ENCODE results near the gene SNX14. TPM values are rescaled to one million over a fixed set of nuclear protein-coding genes. Genes with fewer than 3 reads are reported as not detected.
"Not testable (repeated sequence)": the region's sequence is repeated elsewhere in the genome, so short reads cannot be mapped to it uniquely, and the experiment has no call there.

Gene SNX14
- total RNA-seq, 1 experiment from 2014 or later: 79.4 TPM

GRCh38 chr6:85547719-85548118, 45.9 kb downstream of the SNX14 start:
- in situ Hi-C loops (cut with HindIII; ENCODE audit: low sequenced_read_pairs): no loop called here
- no peak for DNase-seq (ENCODE audit: low spot score)

DNA sequence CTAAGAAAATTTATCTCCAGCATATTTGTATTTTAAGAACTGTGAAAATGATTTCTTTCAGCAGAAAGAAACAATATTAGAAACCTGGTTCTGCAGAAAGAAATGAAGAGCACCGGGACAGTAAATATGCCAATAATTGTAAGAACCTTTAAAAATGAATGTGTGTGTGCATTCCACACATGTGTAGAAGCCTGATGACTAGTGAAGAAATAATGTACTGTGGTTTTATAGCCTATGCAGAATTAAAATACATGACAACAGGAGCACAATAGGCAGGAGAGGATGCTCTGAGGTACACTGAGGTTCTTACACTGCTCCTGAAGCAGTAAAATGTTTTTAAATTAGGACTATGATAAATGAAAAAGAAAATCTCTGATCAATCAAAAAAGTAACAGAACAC, 48.9 kb downstream of the SNX14 start:
- in situ Hi-C loops (cut with HindIII; ENCODE audit: low sequenced_read_pairs): no loop called here
- DNase-seq (ENCODE audit: low spot score): no peak

GRCh38 chr6:85537055-85537494, 56.6 kb downstream of the SNX14 start:
- DNase-seq (ENCODE audit: low spot score): peak; percentile 16
- in situ Hi-C loops (cut with HindIII; ENCODE audit: low sequenced_read_pairs): no loop called here

- in situ Hi-C loops (cut with HindIII; ENCODE audit: low sequenced_read_pairs); DNase-seq (ENCODE audit: low spot score): not testable (repeated sequence)
Observed at GRCh38 chr6:85524281-85524680, 69.4 kb downstream of the SNX14 start.

DNA sequence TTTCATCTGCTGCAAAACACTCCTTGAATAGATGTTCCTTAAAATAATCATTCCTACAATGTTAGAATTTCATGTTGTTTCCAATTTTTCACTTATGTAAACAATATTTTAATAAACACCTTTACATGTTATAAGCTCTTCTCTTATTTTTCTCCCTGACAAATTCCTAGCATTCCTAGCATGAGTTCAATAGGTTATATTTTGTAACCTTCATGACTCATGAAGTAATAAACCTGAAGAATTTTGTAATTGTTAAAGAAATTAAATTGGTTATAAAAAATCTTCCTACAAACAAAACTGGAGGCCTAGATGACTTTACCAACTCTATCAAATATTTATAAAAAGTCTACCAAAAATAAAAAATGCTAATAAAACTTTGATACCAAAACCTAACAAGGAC, 77.5 kb downstream of the SNX14 start:
- DNase-seq (ENCODE audit: low spot score): no peak
- in situ Hi-C loops (cut with HindIII; ENCODE audit: low sequenced_read_pairs): no loop called here

GRCh38 chr6:85506441-85507093, 87.1 kb downstream of the SNX14 start:
- in situ Hi-C loops (cut with HindIII; ENCODE audit: low sequenced_read_pairs): no loop called here
- DNase-seq (ENCODE audit: low spot score): no peak

- in situ Hi-C loops (cut with HindIII; ENCODE audit: low sequenced_read_pairs): no loop called here
- DNase-seq (ENCODE audit: low spot score): peak; percentile 13
Observed at GRCh38 chr6:85498596-85499258, 94.9 kb downstream of the SNX14 start.

- DNase-seq (ENCODE audit: low spot score): no peak
- in situ Hi-C loops (cut with HindIII; ENCODE audit: low sequenced_read_pairs): no loop called here
Observed at GRCh38 chr6:85496856-85497255, 96.8 kb downstream of the SNX14 start.

GRCh38 chr6:85496009-85496579, 97.6 kb downstream of the SNX14 start:
- in situ Hi-C loops (cut with HindIII; ENCODE audit: low sequenced_read_pairs): no loop called here
- DNase-seq (ENCODE audit: low spot score): no peak

DNA sequence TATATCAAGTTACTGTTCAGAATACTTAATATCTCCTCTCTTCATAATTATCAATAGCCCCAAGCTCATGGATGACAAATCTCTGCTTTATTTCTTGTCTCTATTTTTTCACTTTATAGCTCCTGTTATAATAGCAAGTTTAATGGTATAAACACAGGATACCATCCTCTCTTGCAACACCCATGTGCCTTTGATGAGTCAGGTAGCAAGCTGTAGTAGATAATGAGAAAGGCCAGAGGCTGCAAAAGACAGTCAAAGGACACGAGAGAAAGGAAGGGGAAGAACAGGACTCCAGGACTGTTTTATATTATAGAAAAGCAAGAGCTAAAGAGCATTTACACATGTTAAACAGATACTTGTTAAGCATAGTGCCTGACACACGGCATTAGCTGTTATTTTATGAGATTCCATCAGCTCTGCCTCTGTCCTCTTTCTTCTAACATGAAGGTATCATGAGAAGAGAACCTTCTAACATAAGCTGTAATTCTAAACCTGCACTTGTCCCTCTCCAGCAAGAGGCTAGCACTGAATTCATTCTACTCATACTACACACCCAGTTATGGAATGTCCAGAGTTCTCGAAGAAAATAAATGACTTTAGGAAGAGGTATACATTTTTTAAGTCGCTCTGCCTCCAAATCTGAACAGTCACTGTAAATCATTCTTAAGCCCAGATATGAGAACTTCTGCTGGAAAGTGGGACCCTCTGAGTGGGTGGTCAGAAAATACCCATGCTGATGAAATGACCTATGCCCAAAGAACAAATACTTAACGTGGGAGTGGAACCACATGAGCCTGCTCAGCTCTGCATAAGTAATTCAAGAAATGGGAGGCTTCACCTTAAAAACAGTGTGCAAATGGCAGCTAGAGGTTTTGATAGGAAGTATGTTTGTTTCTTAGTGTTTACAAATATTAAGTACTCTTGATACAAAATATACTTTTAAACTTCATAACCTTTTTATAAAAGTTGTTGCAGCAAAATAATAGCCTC, 98.8 kb downstream of the SNX14 start:
- no peak for DNase-seq (ENCODE audit: low spot score)
- in situ Hi-C loops (cut with HindIII; ENCODE audit: low sequenced_read_pairs): no loop called here

DNA sequence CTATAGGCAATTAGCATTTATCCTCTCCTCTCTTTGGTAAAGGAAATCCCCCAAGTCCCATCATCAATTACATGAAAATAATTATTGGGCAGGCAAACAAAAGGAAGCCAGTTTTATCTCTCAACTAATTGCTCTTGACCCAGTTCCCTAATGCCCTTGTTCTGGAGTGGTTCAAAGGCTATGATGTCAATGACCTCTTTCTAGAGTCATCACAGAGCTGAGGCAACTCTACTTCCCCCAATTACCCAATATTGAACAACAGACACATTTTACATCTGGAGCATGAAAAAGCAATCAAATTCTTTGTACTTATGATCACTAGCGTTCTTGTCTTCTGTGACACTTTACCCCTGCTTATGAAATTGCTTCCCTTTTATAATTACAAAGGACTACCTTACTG, 100.3 kb downstream of the SNX14 start:
- in situ Hi-C loops (cut with HindIII; ENCODE audit: low sequenced_read_pairs): no loop called here
- no peak for DNase-seq (ENCODE audit: low spot score)

DNA sequence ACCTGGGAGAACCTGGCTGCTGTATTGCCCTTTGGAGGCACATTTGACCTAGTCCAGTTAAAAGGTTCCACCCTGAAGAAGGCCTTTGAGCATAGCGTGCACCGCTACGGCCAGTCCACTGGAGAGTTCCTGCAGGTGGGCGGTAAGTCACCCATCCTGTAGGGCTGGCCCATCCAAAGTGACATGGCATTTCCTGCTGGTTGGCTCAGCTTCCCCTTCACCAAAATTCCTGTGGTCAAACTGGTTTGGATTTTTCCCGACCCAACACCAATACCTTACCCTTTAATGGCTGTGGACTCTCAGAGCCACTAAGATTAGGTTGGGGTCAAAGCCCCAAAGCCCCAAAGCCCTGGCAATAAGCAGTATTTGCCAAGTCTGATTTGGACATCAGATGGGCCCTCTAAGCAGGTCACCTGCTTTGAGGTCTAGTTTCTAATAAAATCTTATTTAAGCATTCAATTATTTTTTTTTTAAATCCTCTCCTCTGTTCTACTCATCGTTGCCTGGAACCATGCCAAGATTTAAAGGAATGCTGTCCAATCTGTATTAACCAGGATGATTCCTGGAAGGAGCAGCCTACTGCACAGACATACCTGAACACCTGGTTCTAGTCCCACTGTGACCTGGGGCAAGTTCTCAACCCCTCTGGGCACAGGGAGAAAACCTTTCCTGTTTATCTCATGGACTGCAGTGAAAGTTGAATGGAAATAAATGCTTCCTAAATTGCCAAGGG, 103.0 kb downstream of the SNX14 start:
- DNase-seq (ENCODE audit: low spot score): no peak
- in situ Hi-C loops (cut with HindIII; ENCODE audit: low sequenced_read_pairs): no loop called here

GRCh38 chr6:85484948-85485347, 108.7 kb downstream of the SNX14 start:
- DNase-seq (ENCODE audit: low spot score): peak; percentile 44
- in situ Hi-C loops (cut with HindIII; ENCODE audit: low sequenced_read_pairs): no loop called here

- in situ Hi-C loops (cut with HindIII; ENCODE audit: low sequenced_read_pairs): no loop called here
- no peak for DNase-seq (ENCODE audit: low spot score)
Observed at GRCh38 chr6:85483846-85484245, 109.8 kb downstream of the SNX14 start.

- in situ Hi-C loops (cut with HindIII; ENCODE audit: low sequenced_read_pairs): no loop called here
- DNase-seq (ENCODE audit: low spot score): peak; percentile 35
Observed at GRCh38 chr6:85482905-85483700, 110.6 kb downstream of the SNX14 start.

- in situ Hi-C loops (cut with HindIII; ENCODE audit: low sequenced_read_pairs): no loop called here
Observed at GRCh38 chr6:85482206-85482904, 111.3 kb downstream of the SNX14 start.

GRCh38 chr6:85479208-85479607, 114.5 kb downstream of the SNX14 start:
- no peak for DNase-seq (ENCODE audit: low spot score)
- in situ Hi-C loops (cut with HindIII; ENCODE audit: low sequenced_read_pairs): no loop called here

More at GRCh38 chr6:85482206-85482904, 111.3 kb downstream of the SNX14 start:
- DNase-seq (ENCODE audit: low spot score): no peak
